Stimulated activated CD8-positive, alpha-beta memory T cell treated with anti-CD3 and anti-CD28 coated beads, Interleukin-2, amount 100 ng/mL, for 48 hours (primary cell): ENCODE measurements around the gene SYTL3.

Source experiments
- DNase-seq, 2 donors: peaks; one replicate each; pipeline ENCODE4 v3.0.0-alpha.2; 2020; ENCODE audit warnings: low read depth in 2 of 2

The SYTL3 gene

GRCh38 chr6:158718461-158719046 is 68.7 kb downstream of the SYTL3 start:
- DNase-seq: no peak

GRCh38 chr6:158722176-158722729 is 72.4 kb downstream of the SYTL3 start:
- no peak for DNase-seq

GRCh38 chr6:158725704-158726103 is 75.8 kb downstream of the SYTL3 start:
- DNase-seq: no peak

- no peak for DNase-seq
These were observed 80.2 kb downstream of the SYTL3 start for GRCh38 chr6:158729906-158730540.

GRCh38 chr6:158730541-158730907 is 80.7 kb downstream of the SYTL3 start:
- no peak for DNase-seq

- no peak for DNase-seq
These were observed 85.2 kb downstream of the SYTL3 start for GRCh38 chr6:158735009-158735408.

- DNase-seq: no peak
These were observed 87.3 kb downstream of the SYTL3 start for GRCh38 chr6:158737082-158737709.

GRCh38 chr6:158737710-158738615 is 88.1 kb downstream of the SYTL3 start:
- DNase-seq: no peak

- no peak for DNase-seq
These were observed 89.8 kb downstream of the SYTL3 start for GRCh38 chr6:158739673-158740072.

GRCh38 chr6:158743033-158743651 is 93.3 kb downstream of the SYTL3 start:
- no peak for DNase-seq

- no peak for DNase-seq
These were observed 95.2 kb downstream of the SYTL3 start for GRCh38 chr6:158744986-158745430.

GRCh38 chr6:158751224-158751623 is 101.4 kb downstream of the SYTL3 start:
- no peak for DNase-seq

GRCh38 chr6:158751921-158752320 is 102.1 kb downstream of the SYTL3 start:
- DNase-seq: no peak

- no peak for DNase-seq
These were observed 102.8 kb downstream of the SYTL3 start for GRCh38 chr6:158752613-158753012.

GRCh38 chr6:158753811-158754210 is 104.0 kb downstream of the SYTL3 start:
- no peak for DNase-seq

- no peak for DNase-seq
These were observed 104.9 kb downstream of the SYTL3 start for GRCh38 chr6:158754738-158755137.

GRCh38 chr6:158755636-158756035 is 105.8 kb downstream of the SYTL3 start:
- DNase-seq: no peak

- no peak for DNase-seq
These were observed 106.3 kb downstream of the SYTL3 start for GRCh38 chr6:158756126-158756525.

- DNase-seq: no peak
These were observed 107.3 kb downstream of the SYTL3 start for GRCh38 chr6:158756977-158757752.

- no peak for DNase-seq
These were observed 107.9 kb downstream of the SYTL3 start for GRCh38 chr6:158757753-158758090.

- DNase-seq: no peak
These were observed 108.6 kb downstream of the SYTL3 start for GRCh38 chr6:158758451-158758860.
